Fibroblast of lung (primary cell): ENCODE measurements around the gene HINT1.

Experiments used
- EZH2 ChIP-seq: IDR thresholded peaks from 2 replicates; pipeline ENCODE4 v1.5.1; 2012; ENCODE audit warnings: low read length, control low read depth, mild to moderate bottlenecking; ENCODE audit errors: missing control alignments
- TF ChIP-seq, protein P1 (sequence below), 2 donors: IDR thresholded peaks in 1 of 2; conservative IDR thresholded peaks in 1 of 2; 1 replicate in 1 of 2; 2 replicates in 1 of 2; pipeline ENCODE4 v1.5.1; 2011 to 2012; ENCODE audit warnings: low read length in 2 of 2, control low read depth in 1 of 2, inconsistent platforms in 1 of 2, low read depth in 1 of 2, mild to moderate bottlenecking in 1 of 2

DNA sequence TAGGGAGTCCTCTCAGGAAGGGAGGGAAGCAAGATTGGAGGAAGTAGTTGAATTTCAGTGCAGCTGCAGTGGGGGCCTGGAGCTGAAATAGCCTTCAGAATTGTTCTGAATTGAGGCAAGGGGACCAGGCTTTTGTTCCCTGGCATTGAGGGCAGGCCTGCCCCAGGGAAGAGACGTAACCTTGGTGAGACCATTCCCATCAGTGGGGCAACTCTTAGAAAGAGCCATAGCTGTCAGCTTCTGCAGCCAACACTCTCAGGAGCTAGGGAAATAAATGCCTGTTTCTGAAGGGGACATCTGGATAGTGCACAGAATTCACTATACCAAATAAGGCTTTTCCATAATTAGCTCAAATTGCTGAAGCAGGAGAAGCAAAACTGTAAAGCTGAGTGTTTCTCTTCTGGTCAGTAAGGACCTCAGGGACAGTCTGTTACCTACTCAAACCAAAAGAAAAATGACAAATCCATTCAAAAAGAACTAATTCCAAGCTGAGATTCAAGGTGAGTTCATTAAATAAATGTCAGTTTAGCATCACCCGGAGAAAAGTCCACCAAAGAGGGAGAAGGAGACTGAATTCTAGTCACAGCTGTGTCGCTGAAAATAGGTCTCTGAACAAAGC, 49.7 kb upstream of the HINT1 start:
- TF ChIP-seq, protein P1, sequence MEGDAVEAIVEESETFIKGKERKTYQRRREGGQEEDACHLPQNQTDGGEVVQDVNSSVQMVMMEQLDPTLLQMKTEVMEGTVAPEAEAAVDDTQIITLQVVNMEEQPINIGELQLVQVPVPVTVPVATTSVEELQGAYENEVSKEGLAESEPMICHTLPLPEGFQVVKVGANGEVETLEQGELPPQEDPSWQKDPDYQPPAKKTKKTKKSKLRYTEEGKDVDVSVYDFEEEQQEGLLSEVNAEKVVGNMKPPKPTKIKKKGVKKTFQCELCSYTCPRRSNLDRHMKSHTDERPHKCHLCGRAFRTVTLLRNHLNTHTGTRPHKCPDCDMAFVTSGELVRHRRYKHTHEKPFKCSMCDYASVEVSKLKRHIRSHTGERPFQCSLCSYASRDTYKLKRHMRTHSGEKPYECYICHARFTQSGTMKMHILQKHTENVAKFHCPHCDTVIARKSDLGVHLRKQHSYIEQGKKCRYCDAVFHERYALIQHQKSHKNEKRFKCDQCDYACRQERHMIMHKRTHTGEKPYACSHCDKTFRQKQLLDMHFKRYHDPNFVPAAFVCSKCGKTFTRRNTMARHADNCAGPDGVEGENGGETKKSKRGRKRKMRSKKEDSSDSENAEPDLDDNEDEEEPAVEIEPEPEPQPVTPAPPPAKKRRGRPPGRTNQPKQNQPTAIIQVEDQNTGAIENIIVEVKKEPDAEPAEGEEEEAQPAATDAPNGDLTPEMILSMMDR (conservative IDR thresholded peaks at IDR 0.05 in 1 of 2, IDR thresholded peaks at IDR 0.05 in 1 of 2; ENCODE audit: low read depth in 1 of 2, low read length in 2 of 2), result no peak
- no peak for TF ChIP-seq EZH2
